ENCODE measurements around the gene DCST2. TPM values are rescaled to one million over a fixed set of nuclear protein-coding genes. Genes with fewer than 3 reads are reported as not detected.

Gene DCST2
- total and polyA plus RNA-seq, 2 of the 8 experiments (the other 6 are each of a cell fraction or from before 2014, with no cell fraction given), result 0.43 to 2.1 TPM

DNA sequence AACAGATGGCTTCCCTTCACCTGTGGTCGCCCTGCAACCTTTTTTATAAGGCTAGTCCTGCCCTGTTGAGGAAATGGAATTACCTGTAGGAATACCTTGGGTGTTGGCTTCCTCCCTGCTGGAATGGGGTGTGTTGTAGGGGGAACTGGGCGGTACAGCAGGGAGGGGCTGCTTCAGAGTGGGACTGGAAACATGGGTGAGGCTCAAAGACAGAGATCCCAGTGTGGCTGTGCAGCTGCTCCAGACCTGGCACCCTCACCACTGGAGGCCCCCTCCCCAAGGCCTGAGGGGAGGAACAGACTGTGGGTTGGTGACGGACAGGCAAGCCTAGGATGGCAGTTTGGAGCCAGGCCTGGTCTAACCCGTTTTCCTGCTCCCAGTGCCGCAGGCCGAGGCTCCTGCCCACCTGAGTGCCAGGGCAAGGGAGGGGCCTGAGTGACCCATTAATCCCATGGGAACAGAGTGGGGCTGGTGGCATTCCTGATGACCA, 49.5 kb upstream of the DCST2 start (continued):
- TF ChIP-seq, protein P1, sequence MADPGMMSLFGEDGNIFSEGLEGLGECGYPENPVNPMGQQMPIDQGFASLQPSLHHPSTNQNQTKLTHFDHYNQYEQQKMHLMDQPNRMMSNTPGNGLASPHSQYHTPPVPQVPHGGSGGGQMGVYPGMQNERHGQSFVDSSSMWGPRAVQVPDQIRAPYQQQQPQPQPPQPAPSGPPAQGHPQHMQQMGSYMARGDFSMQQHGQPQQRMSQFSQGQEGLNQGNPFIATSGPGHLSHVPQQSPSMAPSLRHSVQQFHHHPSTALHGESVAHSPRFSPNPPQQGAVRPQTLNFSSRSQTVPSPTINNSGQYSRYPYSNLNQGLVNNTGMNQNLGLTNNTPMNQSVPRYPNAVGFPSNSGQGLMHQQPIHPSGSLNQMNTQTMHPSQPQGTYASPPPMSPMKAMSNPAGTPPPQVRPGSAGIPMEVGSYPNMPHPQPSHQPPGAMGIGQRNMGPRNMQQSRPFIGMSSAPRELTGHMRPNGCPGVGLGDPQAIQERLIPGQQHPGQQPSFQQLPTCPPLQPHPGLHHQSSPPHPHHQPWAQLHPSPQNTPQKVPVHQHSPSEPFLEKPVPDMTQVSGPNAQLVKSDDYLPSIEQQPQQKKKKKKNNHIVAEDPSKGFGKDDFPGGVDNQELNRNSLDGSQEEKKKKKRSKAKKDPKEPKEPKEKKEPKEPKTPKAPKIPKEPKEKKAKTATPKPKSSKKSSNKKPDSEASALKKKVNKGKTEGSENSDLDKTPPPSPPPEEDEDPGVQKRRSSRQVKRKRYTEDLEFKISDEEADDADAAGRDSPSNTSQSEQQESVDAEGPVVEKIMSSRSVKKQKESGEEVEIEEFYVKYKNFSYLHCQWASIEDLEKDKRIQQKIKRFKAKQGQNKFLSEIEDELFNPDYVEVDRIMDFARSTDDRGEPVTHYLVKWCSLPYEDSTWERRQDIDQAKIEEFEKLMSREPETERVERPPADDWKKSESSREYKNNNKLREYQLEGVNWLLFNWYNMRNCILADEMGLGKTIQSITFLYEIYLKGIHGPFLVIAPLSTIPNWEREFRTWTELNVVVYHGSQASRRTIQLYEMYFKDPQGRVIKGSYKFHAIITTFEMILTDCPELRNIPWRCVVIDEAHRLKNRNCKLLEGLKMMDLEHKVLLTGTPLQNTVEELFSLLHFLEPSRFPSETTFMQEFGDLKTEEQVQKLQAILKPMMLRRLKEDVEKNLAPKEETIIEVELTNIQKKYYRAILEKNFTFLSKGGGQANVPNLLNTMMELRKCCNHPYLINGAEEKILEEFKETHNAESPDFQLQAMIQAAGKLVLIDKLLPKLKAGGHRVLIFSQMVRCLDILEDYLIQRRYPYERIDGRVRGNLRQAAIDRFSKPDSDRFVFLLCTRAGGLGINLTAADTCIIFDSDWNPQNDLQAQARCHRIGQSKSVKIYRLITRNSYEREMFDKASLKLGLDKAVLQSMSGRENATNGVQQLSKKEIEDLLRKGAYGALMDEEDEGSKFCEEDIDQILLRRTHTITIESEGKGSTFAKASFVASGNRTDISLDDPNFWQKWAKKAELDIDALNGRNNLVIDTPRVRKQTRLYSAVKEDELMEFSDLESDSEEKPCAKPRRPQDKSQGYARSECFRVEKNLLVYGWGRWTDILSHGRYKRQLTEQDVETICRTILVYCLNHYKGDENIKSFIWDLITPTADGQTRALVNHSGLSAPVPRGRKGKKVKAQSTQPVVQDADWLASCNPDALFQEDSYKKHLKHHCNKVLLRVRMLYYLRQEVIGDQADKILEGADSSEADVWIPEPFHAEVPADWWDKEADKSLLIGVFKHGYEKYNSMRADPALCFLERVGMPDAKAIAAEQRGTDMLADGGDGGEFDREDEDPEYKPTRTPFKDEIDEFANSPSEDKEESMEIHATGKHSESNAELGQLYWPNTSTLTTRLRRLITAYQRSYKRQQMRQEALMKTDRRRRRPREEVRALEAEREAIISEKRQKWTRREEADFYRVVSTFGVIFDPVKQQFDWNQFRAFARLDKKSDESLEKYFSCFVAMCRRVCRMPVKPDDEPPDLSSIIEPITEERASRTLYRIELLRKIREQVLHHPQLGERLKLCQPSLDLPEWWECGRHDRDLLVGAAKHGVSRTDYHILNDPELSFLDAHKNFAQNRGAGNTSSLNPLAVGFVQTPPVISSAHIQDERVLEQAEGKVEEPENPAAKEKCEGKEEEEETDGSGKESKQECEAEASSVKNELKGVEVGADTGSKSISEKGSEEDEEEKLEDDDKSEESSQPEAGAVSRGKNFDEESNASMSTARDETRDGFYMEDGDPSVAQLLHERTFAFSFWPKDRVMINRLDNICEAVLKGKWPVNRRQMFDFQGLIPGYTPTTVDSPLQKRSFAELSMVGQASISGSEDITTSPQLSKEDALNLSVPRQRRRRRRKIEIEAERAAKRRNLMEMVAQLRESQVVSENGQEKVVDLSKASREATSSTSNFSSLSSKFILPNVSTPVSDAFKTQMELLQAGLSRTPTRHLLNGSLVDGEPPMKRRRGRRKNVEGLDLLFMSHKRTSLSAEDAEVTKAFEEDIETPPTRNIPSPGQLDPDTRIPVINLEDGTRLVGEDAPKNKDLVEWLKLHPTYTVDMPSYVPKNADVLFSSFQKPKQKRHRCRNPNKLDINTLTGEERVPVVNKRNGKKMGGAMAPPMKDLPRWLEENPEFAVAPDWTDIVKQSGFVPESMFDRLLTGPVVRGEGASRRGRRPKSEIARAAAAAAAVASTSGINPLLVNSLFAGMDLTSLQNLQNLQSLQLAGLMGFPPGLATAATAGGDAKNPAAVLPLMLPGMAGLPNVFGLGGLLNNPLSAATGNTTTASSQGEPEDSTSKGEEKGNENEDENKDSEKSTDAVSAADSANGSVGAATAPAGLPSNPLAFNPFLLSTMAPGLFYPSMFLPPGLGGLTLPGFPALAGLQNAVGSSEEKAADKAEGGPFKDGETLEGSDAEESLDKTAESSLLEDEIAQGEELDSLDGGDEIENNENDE (IDR thresholded peaks at IDR 0.05; ENCODE audit: insufficient replicate concordance, low read length), result no peak
- no peak for TF ChIP-seq TCF12 (IDR thresholded peaks at IDR 0.05; ENCODE audit: low read depth, low read length)
- no peak for TF ChIP-seq SIN3A (conservative IDR thresholded peaks at IDR 0.05 in 1 of 2, IDR thresholded peaks at IDR 0.05 in 1 of 2; ENCODE audit: low read depth in 1 of 2, low read length in 2 of 2)
- TF ChIP-seq BCL11A (IDR thresholded peaks at IDR 0.05; ENCODE audit: low read depth in 2 of 2, low read length in 2 of 2), result no peak
- TF ChIP-seq JUND (IDR thresholded peaks at IDR 0.05; ENCODE audit: low read length), result no peak
- no peak for TF ChIP-seq MAX (IDR thresholded peaks at IDR 0.05)
- TF ChIP-seq EP300 (IDR thresholded peaks at IDR 0.05; ENCODE audit: borderline replicate concordance in 1 of 2, low read depth in 2 of 2, low read length in 2 of 2), result no peak
- TF ChIP-seq YY1 (IDR thresholded peaks at IDR 0.05; ENCODE audit: low read depth, low read length), result no peak
- TF ChIP-seq CBX5 (IDR thresholded peaks at IDR 0.05; ENCODE audit: low read depth, low read length), result no peak
- TF ChIP-seq EGR1 (IDR thresholded peaks at IDR 0.05; ENCODE audit: borderline replicate concordance, low read depth, low read length), result no peak
- TF ChIP-seq FOSL1 (IDR thresholded peaks at IDR 0.05; ENCODE audit: insufficient read depth, low read depth, low read length), result no peak

All from H1 (cell line).